ENCODE measurements around the gene WNT10A.
"Not testable (repeated sequence)": the region's sequence is repeated elsewhere in the genome, so short reads cannot be mapped to it uniquely, and the experiment has no call there.

Gene WNT10A

DNA sequence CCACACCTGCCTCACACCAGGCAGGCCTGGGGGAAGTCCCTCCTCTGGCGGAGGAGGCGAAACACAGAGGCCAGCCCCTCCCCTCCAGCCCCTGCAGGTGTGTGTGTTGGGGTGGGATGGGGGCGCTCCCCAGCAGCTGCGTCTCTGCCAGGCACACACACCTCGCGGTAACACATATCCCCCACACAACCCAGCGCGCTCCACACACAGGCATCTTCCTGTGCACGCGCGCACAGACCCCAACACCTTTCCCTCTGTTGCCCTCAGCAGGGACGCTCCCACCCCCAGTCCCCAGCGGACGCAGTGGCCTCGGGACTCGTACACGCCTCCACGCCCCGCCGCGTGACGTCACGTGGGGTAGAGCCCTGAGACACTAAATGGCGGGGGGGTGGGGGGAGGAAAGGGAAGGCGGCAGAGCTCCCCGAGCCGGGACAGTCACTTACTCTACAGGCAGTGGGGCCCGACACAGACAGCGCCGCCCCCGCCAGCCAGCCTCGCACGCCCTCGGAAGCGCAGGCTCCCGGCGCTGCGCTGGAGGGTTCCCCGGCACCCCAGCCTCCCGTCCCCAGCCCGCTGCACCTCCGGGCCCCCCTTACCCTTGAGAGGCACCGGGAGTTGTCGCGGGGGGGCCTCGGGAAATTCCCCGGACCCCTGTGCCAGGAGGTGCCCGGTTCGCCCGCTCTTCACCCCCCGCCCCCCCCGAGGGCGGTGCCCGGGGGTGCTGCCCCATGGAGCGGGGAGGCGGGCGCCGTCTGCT lies at the start of gene WNT10A:
TSS of gene WNT10A (plus strand) at position 751 of the 757 bp plus-strand sequence. CDS start 144 bp downstream, outside the sequence.
- DNase-seq, result peak; percentile 80

DNA sequence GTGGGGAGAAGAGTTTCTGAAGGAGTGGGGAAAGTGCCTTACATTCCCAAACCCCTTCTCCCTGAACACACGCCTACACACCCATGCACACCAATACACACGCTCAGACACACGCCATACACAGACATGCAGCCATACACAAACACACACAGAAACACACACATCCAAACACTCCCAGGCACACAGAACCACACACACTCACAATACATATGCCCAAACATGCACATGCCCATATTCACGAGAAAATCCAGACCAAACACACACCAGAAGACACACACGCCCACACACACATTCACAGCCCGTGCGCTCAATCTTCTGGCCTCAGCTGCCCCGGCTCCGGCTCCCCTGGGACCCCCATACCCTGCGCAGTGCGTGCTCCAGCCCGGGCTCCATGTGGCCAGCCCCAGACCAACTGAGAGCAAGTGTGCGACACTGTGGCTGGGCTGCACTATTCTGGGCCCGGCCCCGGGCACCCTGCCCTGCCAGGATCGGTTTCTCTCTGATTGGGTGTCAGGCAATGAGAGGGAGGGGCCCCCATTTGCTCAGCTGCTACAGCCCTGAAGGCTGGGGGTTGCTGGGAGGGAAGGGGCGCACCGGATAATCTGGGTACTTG lies 49.2 kb upstream of the WNT10A start, which contains the start of gene PRKAG3:
TSS of gene PRKAG3 (minus strand) at position 426 of the 613 bp plus-strand sequence.
- no peak for DNase-seq

DNA sequence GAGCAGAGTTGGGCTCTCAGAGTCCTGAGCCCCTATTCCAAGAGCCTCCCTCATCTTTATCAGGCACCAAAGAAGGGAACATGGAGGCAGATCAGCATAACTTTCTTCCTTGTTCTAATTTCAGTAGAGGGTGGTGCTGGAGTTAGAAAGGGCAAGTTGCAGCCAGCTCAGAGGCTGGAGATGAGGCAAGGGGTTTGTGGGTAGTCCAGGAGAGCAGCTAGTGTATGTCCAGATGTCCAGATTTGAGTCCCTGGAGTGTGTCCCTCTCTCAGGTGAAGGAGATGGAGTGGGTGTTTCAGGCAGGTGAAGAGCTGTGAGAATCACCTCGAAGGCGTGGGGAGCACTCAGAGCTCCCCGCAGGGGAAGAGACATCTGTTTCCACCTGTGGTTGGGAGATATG lies 48.6 kb upstream of the WNT10A start:
- no peak for DNase-seq

DNA sequence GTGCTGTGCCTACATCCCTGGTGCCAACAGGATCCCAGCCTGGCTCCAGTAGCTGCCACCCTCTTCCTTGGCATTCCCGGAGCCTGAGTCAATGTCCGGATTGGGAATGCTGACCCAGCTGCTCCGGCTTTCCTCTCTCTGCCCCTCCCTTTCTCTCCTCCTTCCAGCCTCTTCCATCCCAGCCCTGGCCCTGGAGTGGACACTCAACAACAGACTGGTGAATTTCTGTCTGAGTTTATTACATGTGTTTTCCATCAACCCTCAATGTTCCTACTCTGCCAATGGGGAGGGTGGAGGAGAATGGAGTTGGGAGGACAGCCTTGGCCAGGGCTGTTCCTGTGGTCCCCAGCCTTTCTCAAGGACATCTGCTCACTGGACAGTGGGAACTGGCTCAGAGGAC lies 48.1 kb upstream of the WNT10A start:
- no peak for DNase-seq

DNA sequence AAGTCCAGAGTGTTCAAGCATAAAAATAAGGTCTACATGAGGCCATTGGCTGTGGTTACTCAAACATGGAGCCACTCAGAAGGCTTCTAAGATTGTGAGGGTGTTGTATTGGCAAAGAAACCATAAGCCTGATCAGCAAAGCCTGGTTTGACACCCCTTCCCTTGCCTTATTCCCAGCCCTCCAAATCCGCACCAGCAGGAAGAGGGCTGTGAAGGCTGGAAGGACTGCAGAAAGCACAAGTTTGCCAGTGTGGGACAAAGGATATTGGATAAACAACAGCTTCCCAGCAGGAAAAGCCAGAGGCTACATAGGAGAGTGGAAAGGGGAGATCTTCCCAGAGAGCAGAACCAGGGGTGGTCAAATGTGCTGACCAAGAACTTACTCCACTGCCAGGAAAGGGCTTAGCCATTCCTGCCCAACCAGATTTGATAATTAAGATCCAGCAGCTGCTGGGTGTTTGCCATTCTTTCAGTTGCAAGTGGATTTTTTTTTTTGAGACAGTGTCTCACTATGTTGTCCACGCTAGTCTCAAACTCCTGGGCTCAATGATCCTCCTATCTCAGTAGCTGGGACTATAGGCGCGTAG lies 47.5 kb upstream of the WNT10A start:
- DNase-seq, result no peak

DNA sequence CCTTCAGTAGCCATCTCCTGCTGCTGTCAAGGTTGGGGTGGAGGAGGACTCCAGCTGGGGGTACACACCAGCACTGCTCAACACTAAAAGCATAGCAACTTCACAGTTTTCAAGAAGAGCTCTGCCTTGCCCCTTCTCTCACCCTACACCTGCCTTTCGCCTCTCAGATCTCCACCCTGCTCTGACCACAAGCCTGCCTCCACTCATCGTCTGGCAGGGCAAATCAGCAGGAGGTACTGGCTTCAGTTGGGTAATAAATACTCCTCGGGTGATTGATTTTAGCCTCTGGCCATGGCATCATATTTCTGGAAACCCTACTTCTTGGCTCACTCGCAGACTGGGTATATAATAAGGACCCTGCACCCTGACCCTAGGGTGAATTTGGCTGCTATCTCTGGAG lies 46.0 kb upstream of the WNT10A start:
- DNase-seq, result no peak

DNA sequence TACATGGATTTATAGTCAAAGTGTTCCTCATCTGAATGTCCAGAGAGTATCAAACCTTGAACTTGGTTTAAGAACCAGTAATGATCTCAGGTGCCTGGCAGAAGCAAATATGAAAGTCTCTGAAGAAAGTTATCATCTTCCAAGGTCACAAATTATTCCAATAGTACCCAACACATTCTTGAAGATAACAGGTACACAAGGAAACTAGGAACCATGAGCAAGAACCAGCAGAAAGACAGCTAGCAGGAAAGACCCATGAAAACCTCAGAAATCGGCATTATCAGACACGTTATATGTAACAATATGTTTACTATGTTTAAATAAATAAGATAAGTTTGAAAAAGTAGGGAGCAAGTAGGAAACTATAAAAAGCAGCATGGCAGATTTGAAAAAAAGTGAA lies 43.2 kb upstream of the WNT10A start:
- no peak for DNase-seq

DNA sequence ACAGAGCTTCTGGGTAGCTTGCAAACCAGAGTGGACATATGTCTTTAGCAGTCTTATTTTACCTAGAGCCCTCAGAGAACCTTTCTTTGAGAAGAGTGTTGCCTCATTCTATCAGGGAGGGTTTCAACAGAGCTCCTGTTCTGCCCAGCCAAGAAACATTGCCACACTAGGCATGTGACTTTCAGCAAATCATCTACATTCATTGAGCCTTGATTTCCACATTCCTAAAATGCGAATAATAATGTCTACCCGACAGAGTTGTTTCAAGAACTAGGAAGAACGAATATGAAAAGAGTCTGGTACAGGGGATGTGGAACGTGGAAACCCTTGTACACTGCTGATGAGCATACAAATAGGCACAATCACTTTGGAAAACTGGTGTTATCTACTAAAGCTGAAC lies 41.2 kb upstream of the WNT10A start:
- no peak for DNase-seq

DNA sequence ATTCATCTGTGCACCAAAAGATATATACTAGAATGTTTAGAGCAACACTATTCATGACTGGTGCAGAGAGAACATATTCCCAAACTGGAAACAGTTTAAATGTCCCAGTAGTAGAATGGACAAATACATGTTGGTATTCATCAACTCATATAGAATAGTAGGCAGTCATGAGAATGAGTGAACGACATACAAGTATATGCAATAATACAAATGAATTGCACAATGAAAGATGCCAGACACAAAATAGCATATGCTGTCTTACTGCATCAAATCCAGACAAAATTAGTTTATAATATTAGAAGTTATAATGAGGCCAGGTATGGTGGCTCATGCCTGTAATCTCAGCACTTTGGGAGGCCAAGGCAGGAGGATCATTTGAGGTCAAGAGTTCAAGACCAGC lies 40.8 kb upstream of the WNT10A start:
- no peak for DNase-seq

DNA sequence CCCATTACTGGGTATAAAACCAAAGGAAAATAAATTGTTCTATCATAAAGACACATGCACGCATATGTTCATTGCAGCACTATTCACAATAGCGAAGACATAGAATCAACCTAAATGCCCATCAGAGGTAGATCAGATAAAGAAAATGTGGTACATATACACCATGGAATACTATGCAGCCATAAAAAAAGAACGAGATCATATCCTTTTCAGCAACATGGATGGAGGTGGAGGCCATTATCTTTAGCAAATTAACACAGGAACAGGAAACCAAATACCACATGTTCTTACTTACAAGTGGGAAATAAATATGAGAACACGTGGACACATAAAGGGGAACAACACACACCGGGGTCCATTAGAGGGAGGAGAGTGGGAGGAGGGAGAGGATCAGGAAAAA lies 36.3 kb upstream of the WNT10A start:
- not testable (repeated sequence) for DNase-seq

DNA sequence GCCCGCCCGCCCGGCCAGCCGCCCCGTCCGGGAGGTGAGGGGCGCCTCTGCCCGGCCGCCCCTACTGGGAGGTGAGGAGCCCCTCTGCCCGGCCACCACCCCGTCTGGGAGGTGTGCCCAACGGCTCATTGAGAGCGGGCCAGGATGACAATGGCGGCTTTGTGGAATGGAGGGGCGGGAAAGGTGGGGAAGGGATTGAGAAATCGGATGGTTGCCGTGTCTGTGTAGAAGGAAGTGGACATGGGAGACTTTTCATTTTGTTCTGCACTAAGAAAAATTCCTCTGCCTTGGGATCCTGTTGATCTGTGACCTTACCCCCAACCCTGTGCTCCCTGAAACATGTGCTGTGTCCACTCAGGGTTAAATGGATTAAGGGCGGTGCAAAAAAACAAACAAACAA lies 33.7 kb upstream of the WNT10A start:
- not testable (repeated sequence) for DNase-seq

DNA sequence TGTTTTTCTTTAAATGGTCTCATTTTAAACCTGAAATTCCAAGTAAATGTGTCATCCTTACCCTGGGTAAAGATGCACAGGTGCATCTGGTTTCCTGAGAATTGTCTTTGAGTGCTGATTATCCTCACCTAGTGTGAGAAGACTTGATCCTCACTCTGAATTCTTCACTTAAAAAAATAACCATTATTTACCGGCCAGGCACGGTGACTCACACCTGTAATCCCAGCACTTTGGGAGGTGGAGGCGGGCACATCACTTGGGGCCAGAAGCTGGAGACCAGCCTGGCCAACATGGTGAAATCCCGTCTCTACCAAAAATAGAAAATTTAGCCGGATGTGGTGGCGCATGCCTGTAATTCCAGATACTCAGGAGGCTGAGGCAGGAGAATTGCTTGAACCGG lies 30.9 kb upstream of the WNT10A start:
- DNase-seq, result no peak

DNA sequence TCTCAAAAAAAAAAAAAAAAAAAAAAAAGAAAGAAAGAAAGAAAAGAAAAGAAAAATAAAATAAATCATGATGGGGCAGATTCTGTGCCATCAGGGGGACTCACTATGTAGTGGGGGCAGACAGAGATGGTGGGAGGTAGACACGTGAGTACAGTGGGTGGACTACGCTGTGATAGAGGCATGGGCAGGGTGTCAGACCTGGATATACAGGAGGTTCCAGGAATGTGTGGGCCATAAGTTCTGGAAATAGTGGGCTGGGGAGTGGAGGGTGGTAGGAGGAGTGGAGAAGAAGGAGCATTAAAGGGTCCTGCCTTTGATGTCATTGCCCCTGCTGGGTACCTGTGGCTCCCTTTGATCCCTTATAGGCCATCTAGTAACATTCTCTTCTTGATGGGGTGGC lies 29.9 kb upstream of the WNT10A start:
- DNase-seq, result no peak

DNA sequence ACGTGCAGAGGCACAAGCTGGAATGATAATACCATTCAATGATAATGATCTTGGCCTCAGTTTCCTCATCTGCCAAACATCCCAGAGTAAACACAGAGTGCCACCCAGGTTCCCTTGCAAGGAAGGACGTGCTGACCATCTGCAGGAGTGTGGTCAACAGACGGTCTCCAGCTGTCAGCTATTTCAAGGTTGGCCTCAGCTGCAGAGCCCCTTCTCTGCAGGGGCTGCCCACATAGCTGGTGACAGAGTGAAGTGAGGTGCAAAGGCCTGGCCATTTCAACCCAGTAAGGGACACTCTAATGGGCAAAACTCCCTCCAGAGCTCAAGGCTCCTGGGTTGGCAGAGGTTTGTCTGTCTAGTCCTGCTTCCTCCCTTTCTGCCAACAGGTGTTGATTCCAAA lies 29.4 kb upstream of the WNT10A start:
- DNase-seq, result no peak

DNA sequence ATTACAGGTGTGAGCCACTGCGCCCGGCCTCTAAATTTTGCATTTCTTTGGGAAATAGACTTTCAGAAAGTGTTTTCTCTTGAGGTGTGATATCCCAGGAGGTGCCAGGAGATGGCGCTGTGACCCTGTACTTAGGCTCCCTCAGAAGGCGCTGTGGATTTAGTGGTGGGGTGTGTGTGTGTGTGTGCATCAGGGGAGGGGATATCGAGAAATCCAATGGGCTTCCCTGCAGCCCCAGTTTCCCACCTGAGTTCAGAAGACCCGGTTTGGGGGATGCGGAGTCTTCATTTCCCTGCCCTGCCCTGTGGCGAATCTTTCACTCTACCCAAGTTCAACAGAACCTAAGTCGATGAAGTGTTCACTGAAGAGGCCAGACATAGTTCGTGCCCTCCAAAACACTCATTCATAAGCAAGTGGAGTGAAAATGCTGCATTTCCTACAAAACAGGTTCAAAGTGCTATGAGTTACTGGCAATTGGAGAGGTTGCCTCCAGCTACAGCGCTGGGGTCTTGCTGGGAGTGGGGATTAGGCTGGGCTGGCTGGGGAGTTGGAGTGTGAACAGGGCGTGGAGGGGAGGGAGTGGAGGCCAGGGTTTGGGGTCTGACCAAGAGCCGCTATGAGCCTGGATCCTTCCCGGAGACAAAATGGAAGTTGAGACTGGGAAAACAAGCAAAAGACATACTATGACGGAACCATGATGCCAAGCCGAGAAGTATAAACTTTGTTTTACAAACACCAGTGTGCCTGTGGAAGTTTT lies 27.6 kb upstream of the WNT10A start:
- peak; percentile 84 for DNase-seq

DNA sequence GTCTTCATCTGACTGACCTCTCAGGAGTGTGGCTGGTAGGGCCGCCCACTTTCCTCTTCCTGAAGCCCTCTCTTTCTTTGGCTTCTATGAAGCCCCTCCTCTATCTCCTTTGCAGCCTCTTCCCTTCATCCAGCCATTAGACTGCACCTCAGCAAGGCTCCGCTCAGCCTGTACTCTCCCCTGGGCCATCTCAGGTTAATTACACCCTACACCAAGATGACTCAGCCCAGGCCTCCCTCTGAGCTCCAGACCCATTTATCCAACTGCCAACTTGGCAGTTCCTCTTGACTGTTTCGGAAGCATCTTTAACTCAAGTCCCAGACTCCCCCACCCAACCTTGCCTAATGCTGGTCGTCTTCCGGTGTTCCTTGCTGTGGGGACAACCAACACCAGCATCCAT lies 26.9 kb upstream of the WNT10A start:
- DNase-seq, result no peak

DNA sequence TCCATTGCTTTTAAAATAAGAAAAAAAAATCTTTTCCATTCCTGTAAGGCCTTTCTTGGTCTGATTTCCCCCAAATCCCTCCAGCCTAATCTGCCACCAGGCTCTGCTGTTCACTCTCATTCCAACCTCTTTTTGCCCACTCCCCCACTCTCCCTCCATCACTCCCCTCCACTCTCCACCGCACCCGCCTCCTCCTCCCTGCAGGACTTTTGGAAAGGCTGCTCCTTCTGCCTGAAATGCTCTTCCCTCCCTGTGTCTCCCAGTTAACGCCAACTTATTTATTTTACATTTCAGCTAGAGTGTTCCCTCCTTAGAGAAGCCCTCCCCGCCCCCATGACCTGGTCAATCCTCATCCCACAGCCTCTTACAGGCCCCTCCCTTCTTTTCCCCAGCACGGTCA lies 25.8 kb upstream of the WNT10A start:
- no peak for DNase-seq

DNA sequence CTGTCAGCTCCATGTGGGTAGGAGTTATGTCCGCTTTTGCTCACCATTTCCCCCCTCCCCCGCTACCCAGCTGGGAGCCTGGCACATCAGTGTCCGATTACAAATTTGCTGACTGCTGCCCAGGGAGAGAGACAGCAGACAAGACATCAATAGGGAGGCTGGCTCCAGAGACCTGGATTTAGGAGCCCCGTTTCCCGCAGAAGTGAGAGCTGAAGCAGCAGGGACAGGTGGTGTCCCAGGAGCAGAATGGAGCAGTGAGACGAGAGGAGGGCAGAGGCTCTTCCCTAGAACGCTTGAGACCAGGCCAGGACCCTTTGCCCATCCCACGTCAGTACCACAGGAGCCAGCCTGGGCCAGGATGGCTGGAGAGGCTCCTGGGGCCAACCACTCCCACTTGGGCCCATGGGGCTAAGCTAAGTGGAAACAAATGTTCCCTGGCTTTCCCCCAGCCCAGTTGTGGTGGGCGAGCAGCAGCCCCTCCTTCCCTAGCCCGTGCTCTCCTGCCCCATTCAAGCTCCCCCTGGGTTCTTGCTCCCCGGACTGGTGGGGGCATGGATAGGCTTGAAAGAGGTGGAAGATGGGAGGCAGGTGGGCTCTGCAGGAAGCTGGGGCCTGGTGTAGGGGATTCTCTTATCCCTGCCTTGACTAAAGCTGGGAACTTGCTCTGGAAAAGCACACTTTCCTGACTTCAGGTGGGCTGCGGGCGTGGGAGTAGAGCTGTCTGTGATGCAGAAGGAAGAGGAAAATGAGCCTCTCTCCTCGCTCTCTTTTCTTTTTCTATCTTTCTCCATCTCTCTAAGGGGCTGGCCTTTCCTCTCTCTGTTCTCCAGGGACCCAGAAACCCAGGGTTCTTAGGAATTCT lies 25.1 kb upstream of the WNT10A start:
- DNase-seq, result no peak

DNA sequence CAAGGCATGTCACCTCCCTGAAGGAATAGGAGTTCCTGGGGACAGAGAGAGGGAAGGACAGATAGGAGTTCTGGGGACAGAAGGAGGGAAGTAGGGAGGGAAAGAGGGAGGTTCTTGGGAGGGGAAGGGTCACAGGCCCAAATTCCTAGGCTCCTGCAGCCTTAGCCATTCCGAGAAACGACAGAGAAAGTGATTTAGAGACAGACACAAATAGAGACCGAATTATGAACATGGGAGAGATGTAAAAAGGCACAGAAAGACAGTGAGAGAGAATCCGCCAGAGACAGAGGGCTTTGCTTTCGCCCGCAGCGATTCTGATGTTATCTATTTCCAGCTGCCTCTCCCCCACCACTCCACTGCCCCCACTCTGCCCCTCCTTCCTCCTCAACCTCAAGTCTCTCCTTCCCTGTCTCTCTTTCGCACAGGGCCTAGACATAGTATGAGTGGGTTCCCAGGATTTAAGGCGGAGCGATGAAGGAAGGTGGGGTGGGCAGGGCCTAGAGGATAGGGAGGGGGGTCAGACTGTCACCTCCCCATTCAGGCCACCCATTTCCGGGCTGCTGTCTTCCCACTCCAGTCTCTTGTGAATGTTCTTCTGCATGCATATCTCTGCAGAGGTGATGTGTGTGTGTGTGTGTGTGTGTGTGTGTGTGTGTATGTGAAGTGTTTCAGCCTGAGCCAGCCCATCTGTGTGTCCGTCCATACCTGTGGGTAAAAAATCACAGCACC lies 24.3 kb upstream of the WNT10A start:
- DNase-seq, result no peak

DNA sequence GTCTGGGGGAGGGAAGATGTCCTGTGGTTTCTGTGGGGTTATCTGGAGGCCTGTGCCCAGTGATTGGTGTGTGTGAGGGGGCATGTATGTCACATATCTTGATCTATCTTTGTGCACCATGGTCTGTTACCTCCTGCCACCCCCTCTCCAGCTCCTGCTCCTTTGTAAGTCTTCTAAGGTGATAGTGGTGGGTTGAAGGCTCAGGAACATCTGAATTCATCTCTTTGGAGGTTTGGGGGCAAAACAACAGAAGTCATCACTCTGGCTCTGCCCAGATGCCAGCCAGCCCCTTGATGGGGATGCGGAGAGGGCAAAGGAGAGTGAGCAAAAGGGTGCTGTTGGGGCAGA lies 23.8 kb upstream of the WNT10A start:
- DNase-seq, result no peak

DNA sequence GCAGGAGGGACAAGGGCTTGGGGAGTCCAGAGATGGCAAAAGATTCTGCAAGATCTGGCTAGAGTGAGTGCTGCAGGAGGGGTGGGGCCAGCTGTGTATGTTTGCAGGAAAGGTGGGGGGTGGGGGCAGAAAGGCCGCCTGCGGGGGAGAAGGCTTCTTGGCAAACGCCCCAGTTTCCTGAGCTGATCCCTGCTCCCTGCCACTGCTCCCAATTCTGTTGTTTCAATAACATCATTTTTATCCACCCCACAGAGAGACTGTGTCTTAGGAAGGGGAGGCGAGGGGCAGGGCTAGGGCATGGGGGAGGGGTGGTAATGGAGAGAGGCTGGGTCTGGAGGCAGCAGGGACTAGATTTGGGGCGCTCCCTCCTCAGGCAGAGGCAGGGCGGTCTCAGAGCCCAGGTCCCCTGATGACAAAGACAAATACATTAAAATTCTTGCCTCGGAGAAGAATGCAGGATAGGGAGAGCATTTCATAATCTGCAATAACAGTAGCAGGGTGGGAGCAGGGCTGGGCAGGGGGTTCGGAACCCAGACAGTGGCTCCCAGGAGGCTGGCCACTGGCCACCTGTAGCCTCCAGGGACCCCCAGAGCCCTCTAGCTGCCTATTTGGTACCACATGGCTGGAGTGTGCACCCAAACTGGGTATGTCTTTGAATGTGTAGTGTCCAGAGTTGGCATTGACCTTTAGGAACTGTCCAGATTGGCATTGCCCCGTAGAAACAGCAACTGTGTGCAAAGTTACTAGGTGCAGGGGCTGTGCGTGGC lies 23.1 kb upstream of the WNT10A start:
- DNase-seq, result no peak
